ENCODE results near the gene CCN6. TPM values are rescaled to one million over a fixed set of nuclear protein-coding genes. Genes with fewer than 3 reads are reported as not detected.

CCN6 gene
- total RNA-seq, 1 experiment from 2014 or later = not detected

DNA sequence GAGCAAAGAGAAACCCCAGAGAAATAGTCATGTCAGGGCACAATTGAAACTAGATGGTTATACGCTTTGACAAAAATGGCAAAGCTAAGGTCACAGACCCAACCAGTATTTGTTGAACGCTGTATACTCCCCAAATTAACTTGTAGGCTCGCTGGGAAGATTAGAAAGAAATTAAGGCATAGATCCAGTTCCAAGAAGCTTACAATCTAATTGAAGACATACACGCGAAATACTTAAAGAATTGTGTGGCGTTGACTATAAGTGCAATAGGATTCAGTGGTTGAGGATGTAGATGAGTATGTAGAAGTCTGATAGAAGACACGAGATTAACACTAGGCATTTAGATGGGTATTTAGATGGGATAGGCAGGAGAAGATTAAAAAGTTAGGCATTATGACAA, 34.0 kb downstream of the CCN6 start:
- no peak overlapping the region for H4K5ac ChIP-seq (ENCODE audit: insufficient read length, low read depth, low read length)
- H3K4ac ChIP-seq (ENCODE audit: low read depth, low read length) = no peak overlapping the region
- peak overlapping the region; percentile 71 for H3K4me2 ChIP-seq (ENCODE audit: insufficient read depth, insufficient read length, low read length)
- Mint-ChIP-seq H3K4me1 (no peaks in the 10 kb centered on the region), H3K4me3 (no peak overlapping the region), H3K36me3 (ENCODE audit: insufficient read depth in 1 of 3, low read depth in 3 of 3) (no peaks in the 10 kb centered on the region; a peak in 2 of 7 replicates), H3K27me3 (ENCODE audit: low read depth) (peaks cover 10% of the 10 kb centered on the region), H3K9me3 (no peaks in the 10 kb centered on the region), H3K27ac (no peak overlapping the region)
- H2BK120ac ChIP-seq (ENCODE audit: low read depth, low read length, poor library complexity, severe bottlenecking) = no peak overlapping the region
- H3K27ac ChIP-seq (ENCODE audit: insufficient read length, low read depth, low read length) = no peak overlapping the region
- no peak overlapping the region for H3K18ac ChIP-seq (ENCODE audit: insufficient read length, low read depth, low read length)
- H2AK5ac ChIP-seq (ENCODE audit: insufficient read length, low read length) = no peak overlapping the region
- H2BK15ac ChIP-seq (ENCODE audit: low read depth, low read length) = no peak overlapping the region
- no peak overlapping the region for H4K8ac ChIP-seq (replicated peaks; ENCODE audit: insufficient read length, low read depth, low read length)
- H3K56ac ChIP-seq (ENCODE audit: insufficient read length, low read depth, low read length) = no peak overlapping the region
- H2AFZ ChIP-seq (ENCODE audit: low read length) = no peak overlapping the region
- H3K9me3 ChIP-seq (ENCODE audit: control insufficient read depth, low read depth, low read length) = no peaks in the 10 kb centered on the region
- no peaks in the 10 kb centered on the region for H3K79me1 ChIP-seq (ENCODE audit: insufficient read depth, low read depth, low read length, poor library complexity, severe bottlenecking)
- no peak overlapping the region for H3K23ac ChIP-seq (ENCODE audit: insufficient read length, low read depth, low read length)
- H3K4me1 ChIP-seq (ENCODE audit: insufficient read depth, low read length) = no peaks in the 10 kb centered on the region
- no peaks in the 10 kb centered on the region for H3K79me2 ChIP-seq (ENCODE audit: insufficient read depth, low read length)
- no peak overlapping the region for H3T11ph ChIP-seq (ENCODE audit: low read length)
- WGBS (ENCODE audit: extremely low coverage, insufficient read length, low lambda C conversion rate) = no CpG with 5 or more reads among the region's 7 CpGs
- no peak overlapping the region for H2BK5ac ChIP-seq (ENCODE audit: insufficient read length, low read length)
- peak overlapping the region; percentile 5 for H3K9ac ChIP-seq (ENCODE audit: extremely low read depth, insufficient read length, low read length)
- H3K23me2 ChIP-seq (ENCODE audit: insufficient read length, low read depth, low read length, poor library complexity, severe bottlenecking) = no peaks in the 10 kb centered on the region
- no peak for DNase-seq
- H2BK20ac ChIP-seq (ENCODE audit: low read depth, low read length, poor library complexity, severe bottlenecking) = no peak overlapping the region
- H4K20me1 ChIP-seq (ENCODE audit: control insufficient read depth, insufficient read depth, insufficient read length) = no peaks in the 10 kb centered on the region
- H3K27me3 ChIP-seq (ENCODE audit: insufficient read depth, low read length) = no peaks in the 10 kb centered on the region
- H3K14ac ChIP-seq (ENCODE audit: insufficient read depth, low read length) = no peak overlapping the region
- no peak overlapping the region for H4K91ac ChIP-seq (ENCODE audit: insufficient read length, low read depth, low read length)
- TF ChIP-seq CTCF (conservative IDR thresholded peaks at IDR 0.05) = no peak
- H2BK12ac ChIP-seq (ENCODE audit: insufficient read length, low read depth, low read length) = no peak overlapping the region
